IMR-90 (cell line): ENCODE data around the gene UTF1.

ENCODE experiments used
- BHLHE40 ChIP-seq: fragments of 150-350 bp; IDR thresholded peaks from 2 replicates; pipeline ENCODE4 v1.6.1; 2016; ENCODE audit warnings: mild to moderate bottlenecking, low read depth, low read length
- CEBPB ChIP-seq: IDR thresholded peaks from 2 replicates; pipeline ENCODE4 v1.6.1; 2012; ENCODE audit warnings: low read depth, low read length, improper control_type of control experiment
- CTCF ChIP-seq: conservative IDR thresholded peaks from 2 replicates; pipeline ENCODE4 v1.5.1; 2012; ENCODE audit warnings: mild to moderate bottlenecking, low read depth, low read length, improper control_type of control experiment
- FOS ChIP-seq: fragments of 150-350 bp; IDR thresholded peaks from 2 replicates; pipeline ENCODE4 v1.6.1; 2016; ENCODE audit warnings: low read depth, low read length
- MAFK ChIP-seq: IDR thresholded peaks from 2 replicates; pipeline ENCODE4 v1.6.1; 2012; ENCODE audit warnings: low read depth, low read length, improper control_type of control experiment
- NFE2L2 ChIP-seq: fragments of 150-350 bp; IDR thresholded peaks from 2 replicates; pipeline ENCODE4 v1.6.1; 2016; ENCODE audit warnings: low read depth, mild to moderate bottlenecking, low read length
- POLR2A ChIP-seq: IDR thresholded peaks from 2 replicates; pipeline ENCODE4 v1.6.1; 2012; ENCODE audit warnings: mild to moderate bottlenecking, low read depth, low read length
- RCOR1 ChIP-seq: IDR thresholded peaks from 2 replicates; pipeline ENCODE4 v1.6.1; 2012; ENCODE audit warnings: mild to moderate bottlenecking, low read length, improper control_type of control experiment; ENCODE audit not compliant: insufficient replicate concordance
- RFX5 ChIP-seq: IDR thresholded peaks from 2 replicates; pipeline ENCODE4 v1.8.0; 2012; ENCODE audit warnings: low read depth, mild to moderate bottlenecking, low read length, moderate library complexity
- SMC3 ChIP-seq: fragments of 150-350 bp; IDR thresholded peaks from 2 replicates; pipeline ENCODE4 v1.6.1; 2016; ENCODE audit warnings: low read depth, mild to moderate bottlenecking, antibody characterized with exemption, low read length, moderate library complexity
- TF ChIP-seq, protein P1 (sequence below): fragments of 150-350 bp; IDR thresholded peaks from 2 replicates; pipeline ENCODE4 v1.6.1; 2016; ENCODE audit warnings: low read depth, mild to moderate bottlenecking, low read length, moderate library complexity, borderline replicate concordance

- TF ChIP-seq CTCF (no peak), RFX5 (no peak), SMC3 (no peak), CEBPB (no peak), NFE2L2 (no peak), POLR2A (no peak), BHLHE40 (no peak), FOS (no peak), RCOR1 (no peak), MAFK (no peak)
- TF ChIP-seq, protein P1, sequence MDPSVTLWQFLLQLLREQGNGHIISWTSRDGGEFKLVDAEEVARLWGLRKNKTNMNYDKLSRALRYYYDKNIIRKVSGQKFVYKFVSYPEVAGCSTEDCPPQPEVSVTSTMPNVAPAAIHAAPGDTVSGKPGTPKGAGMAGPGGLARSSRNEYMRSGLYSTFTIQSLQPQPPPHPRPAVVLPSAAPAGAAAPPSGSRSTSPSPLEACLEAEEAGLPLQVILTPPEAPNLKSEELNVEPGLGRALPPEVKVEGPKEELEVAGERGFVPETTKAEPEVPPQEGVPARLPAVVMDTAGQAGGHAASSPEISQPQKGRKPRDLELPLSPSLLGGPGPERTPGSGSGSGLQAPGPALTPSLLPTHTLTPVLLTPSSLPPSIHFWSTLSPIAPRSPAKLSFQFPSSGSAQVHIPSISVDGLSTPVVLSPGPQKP = no peak
Measured at GRCh38 chr10:133227256-133227655, 2.8 kb upstream of the UTF1 start.
